Bronchial smooth muscle cell (primary cell): Measurements from ENCODE around the gene OR5AK2. TPM values are rescaled to one million over a fixed set of nuclear protein-coding genes. Genes with fewer than 3 reads are reported as not detected.

ENCODE experiments used
- total RNA-seq: library from RNA; depleted of rRNA; stranded (reverse); fragments of >200 nt; gene quantifications from 2 replicates; pipeline ENCODE4 v1.2.1, GENCODE V29; 2014

OR5AK2 gene, protein sequence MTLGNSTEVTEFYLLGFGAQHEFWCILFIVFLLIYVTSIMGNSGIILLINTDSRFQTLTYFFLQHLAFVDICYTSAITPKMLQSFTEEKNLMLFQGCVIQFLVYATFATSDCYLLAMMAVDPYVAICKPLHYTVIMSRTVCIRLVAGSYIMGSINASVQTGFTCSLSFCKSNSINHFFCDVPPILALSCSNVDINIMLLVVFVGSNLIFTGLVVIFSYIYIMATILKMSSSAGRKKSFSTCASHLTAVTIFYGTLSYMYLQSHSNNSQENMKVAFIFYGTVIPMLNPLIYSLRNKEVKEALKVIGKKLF
- not detected in 2 replicates for total RNA-seq

GRCh38 chr11:56988614-56989013 is at the start of gene OR5AK2:
Gene OR5AK2, plus strand, starts transcription at chr11:56988914. Its CDS starts 0 bp downstream, at chr11:56988914.

Other genes starting within 250 kb of the OR5AK2 start
- gene OR9G4, start 240.2 kb upstream of the OR5AK2 start, total RNA-seq: not detected in 2 replicates
- gene LRRC55, start 193.0 kb downstream of the OR5AK2 start, total RNA-seq: under 0.01 TPM in 1 of 2 replicates, not detected in the other
- not detected in 2 replicates for gene APLNR, start 248.3 kb downstream of the OR5AK2 start, total RNA-seq